A673 (cell line): ENCODE measurements around the gene MYO7B. TPM values are rescaled to one million over a fixed set of nuclear protein-coding genes. Genes with fewer than 3 reads are reported as not detected.

Experiments
- BruUV-seq: library from RNA; stranded (reverse); fragments of 400-500 nt; replicated peaks from 2 replicates; lab custom pipeline; 2021; lab: Mats Ljungman, UMichigan
- CTCF ChIA-PET: fragments of 300-600 bp; sonication (Branson Sonifier 250); formaldehyde crosslinking; loops from one replicate; lab custom pipeline; 2022; ENCODE audit warnings: antibody characterized with exemption; lab: Charles Lee
- POLR2A ChIA-PET: fragments of 300-600 bp; sonication (Branson Sonifier 250); formaldehyde crosslinking; loops from one replicate; lab custom pipeline; 2022; ENCODE audit warnings: antibody characterized with exemption; ENCODE audit not compliant: low non-redundant PET; lab: Charles Lee
- DNase-seq: peaks from one replicate; pipeline ENCODE4 v3.0.0-alpha.2; 2015; ENCODE audit warnings: low spot score
- H3K27ac ChIP-seq: fragments of 200-600 bp; sonication (generic); 2 replicates; pipeline ENCODE4 v1.5.1; 2016; ENCODE audit warnings: mixed run types, low read depth, mild to moderate bottlenecking, mixed read lengths, antibody characterized with exemption, low read length; ENCODE audit not compliant: poor library complexity, severe bottlenecking
- H3K27me3 ChIP-seq: fragments of 200-600 bp; sonication (generic); replicated peaks from 2 replicates; pipeline ENCODE4 v1.6.1; 2017; ENCODE audit warnings: mixed run types, low read depth, mild to moderate bottlenecking, mixed read lengths, antibody characterized with exemption, low read length; ENCODE audit not compliant: insufficient read depth, poor library complexity
- H3K36me3 ChIP-seq: fragments of 200-600 bp; sonication (generic); 2 replicates; pipeline ENCODE4 v1.6.1; 2016; ENCODE audit warnings: mixed run types, mild to moderate bottlenecking, mixed read lengths, antibody characterized with exemption, low read length; ENCODE audit not compliant: insufficient read depth, poor library complexity, severe bottlenecking
- H3K4me1 ChIP-seq: fragments of 200-600 bp; sonication (generic); 2 replicates; pipeline ENCODE4 v1.6.1; 2017; ENCODE audit warnings: mixed run types, mild to moderate bottlenecking, mixed read lengths, antibody characterized with exemption, low read length; ENCODE audit not compliant: insufficient read depth, poor library complexity, severe bottlenecking
- H3K4me3 ChIP-seq: fragments of 200-600 bp; sonication (generic); 2 replicates; pipeline ENCODE4 v1.5.1; 2016; ENCODE audit warnings: low read depth, mixed run types, mild to moderate bottlenecking, mixed read lengths, low read length; ENCODE audit not compliant: poor library complexity, severe bottlenecking
- H3K9me3 ChIP-seq: fragments of 200-600 bp; sonication (generic); 2 replicates; pipeline ENCODE4 v1.6.1; 2016; ENCODE audit warnings: mixed run types, low read depth, mild to moderate bottlenecking, mixed read lengths, antibody characterized with exemption, low read length; ENCODE audit not compliant: poor library complexity, severe bottlenecking
- CTCF ChIP-seq: fragments of 300-800, 200-600 bp; sonication (generic); conservative IDR thresholded peaks from 2 replicates; pipeline ENCODE4 v1.5.1; 2017; ENCODE audit warnings: low read depth, mild to moderate bottlenecking, antibody characterized with exemption, low read length, moderate library complexity, mixed read lengths
- EZH2 ChIP-seq: fragments of 200-600 bp; sonication (generic); IDR thresholded peaks from 2 replicates; pipeline ENCODE4 v1.6.1; 2017; ENCODE audit warnings: borderline replicate concordance, low read depth, mild to moderate bottlenecking, mixed read lengths, antibody characterized with exemption, low read length; ENCODE audit not compliant: poor library complexity, severe bottlenecking
- intact Hi-C: fragments of 100-400 bp; cut with micrococcal nuclease; formaldehyde crosslinking; loops from one replicate; pipeline ENCODE4 v1.10.0; 2022; ENCODE audit not compliant: unreplicated experiment
- total RNA-seq: library from RNA; stranded (reverse); gene quantifications from 2 replicates; pipeline ENCODE4 v1.2.3, GENCODE V29; 2021

Gene MYO7B
- total RNA-seq, 1 experiment from 2014 or later: 0.24 TPM

GRCh38 chr2:127577208-127577475 lies 41.7 kb downstream of the MYO7B start:
- intact Hi-C loops: no loop called here
- no peak for DNase-seq
- no peaks in the 10 kb centered on the region for H3K9me3 ChIP-seq
- TF ChIP-seq CTCF (no peak), EZH2 (no peak)
- BruUV-seq: no TSS peak
- no peaks in the 10 kb centered on the region for H3K36me3 ChIP-seq
- H3K4me1 ChIP-seq: no peaks in the 10 kb centered on the region
- ChIA-PET POLR2A (no interaction called here), CTCF (no interaction called here)
- H3K27ac ChIP-seq: no peak overlapping the region
- H3K4me3 ChIP-seq: no peak overlapping the region
- H3K27me3 ChIP-seq: no peaks in the 10 kb centered on the region

- no TSS peak for BruUV-seq
- Histone ChIP-seq H3K9me3 (no peaks in the 10 kb centered on the region), H3K4me1 (no peaks in the 10 kb centered on the region), H3K27me3 (no peaks in the 10 kb centered on the region), H3K27ac (no peak overlapping the region), H3K4me3 (no peak overlapping the region), H3K36me3 (no peaks in the 10 kb centered on the region)
- intact Hi-C loops: no loop called here
- TF ChIP-seq EZH2 (no peak), CTCF (no peak)
- POLR2A ChIA-PET: no interaction called here
- no peak for DNase-seq
- CTCF ChIA-PET: no interaction called here
Observed at GRCh38 chr2:127577503-127577902, 42.0 kb downstream of the MYO7B start.

DNA sequence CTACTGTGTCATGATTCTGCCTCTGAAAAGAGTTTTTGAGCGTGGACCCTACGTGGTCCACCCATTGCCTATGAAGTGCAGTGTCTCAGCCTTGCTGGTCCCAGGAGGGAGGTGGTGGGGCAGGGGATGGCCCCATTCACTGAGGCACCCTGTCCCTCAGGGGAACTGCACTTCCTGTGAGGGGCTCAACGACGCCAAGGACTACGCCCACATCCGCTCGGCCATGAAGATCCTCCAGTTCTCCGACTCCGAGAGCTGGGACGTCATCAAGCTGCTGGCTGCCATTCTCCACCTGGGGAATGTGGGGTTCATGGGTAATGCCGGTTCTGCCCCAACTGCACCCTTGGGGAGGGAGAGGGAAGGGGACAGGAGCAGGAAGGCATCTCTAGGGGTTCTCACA lies 42.5 kb downstream of the MYO7B start:
- Histone ChIP-seq H3K4me3 (no peak overlapping the region), H3K27me3 (no peaks in the 10 kb centered on the region), H3K9me3 (no peaks in the 10 kb centered on the region), H3K4me1 (no peaks in the 10 kb centered on the region), H3K36me3 (no peaks in the 10 kb centered on the region), H3K27ac (no peak overlapping the region)
- no TSS peak for BruUV-seq
- TF ChIP-seq EZH2 (no peak), CTCF (no peak)
- CTCF ChIA-PET: no interaction called here
- POLR2A ChIA-PET: no interaction called here
- DNase-seq: no peak
- intact Hi-C loops: no loop called here
